H9 (cell line): ENCODE data around the gene SGCD. TPM values are rescaled to one million over a fixed set of nuclear protein-coding genes. Genes with fewer than 3 reads are reported as not detected.

Source experiments
- DNase-seq: peaks from one replicate; pipeline ENCODE4 v3.0.0-alpha.2; 2017
- H2AFZ ChIP-seq: one replicate; pipeline ENCODE4 v1.6.1; 2013; ENCODE audit warnings: mild to moderate bottlenecking, low read length, control low read depth, moderate library complexity
- H2AK5ac ChIP-seq: 2 replicates; pipeline ENCODE4 v1.6.1; 2013; ENCODE audit warnings: low read length, control low read depth, mixed read lengths; ENCODE audit not compliant: insufficient read length
- H2BK120ac ChIP-seq: one replicate; pipeline ENCODE4 v1.6.1; 2013; ENCODE audit warnings: low read depth, mild to moderate bottlenecking, low read length, control low read depth, inconsistent platforms; ENCODE audit not compliant: poor library complexity, severe bottlenecking
- H2BK12ac ChIP-seq: 2 replicates; pipeline ENCODE4 v1.6.1; 2013; ENCODE audit warnings: low read length, control low read depth, mixed read lengths, low read depth; ENCODE audit not compliant: insufficient read length
- H2BK15ac ChIP-seq: 2 replicates; pipeline ENCODE4 v1.6.1; 2013; ENCODE audit warnings: low read depth, low read length, control low read depth
- H2BK20ac ChIP-seq: one replicate; pipeline ENCODE4 v1.6.1; 2013; ENCODE audit warnings: low read depth, mild to moderate bottlenecking, low read length, control low read depth, inconsistent platforms; ENCODE audit not compliant: poor library complexity, severe bottlenecking
- H2BK5ac ChIP-seq: 2 replicates; pipeline ENCODE4 v1.6.1; 2013; ENCODE audit warnings: low read length, control low read depth, mixed read lengths; ENCODE audit not compliant: insufficient read length
- H3K14ac ChIP-seq: 2 replicates; pipeline ENCODE4 v1.6.1; 2013; ENCODE audit warnings: low read length, control low read depth; ENCODE audit not compliant: insufficient read depth
- H3K18ac ChIP-seq: 2 replicates; pipeline ENCODE4 v1.6.1; 2013; ENCODE audit warnings: low read depth, mild to moderate bottlenecking, mixed read lengths, low read length, control low read depth; ENCODE audit not compliant: insufficient read length
- H3K23ac ChIP-seq: 2 replicates; pipeline ENCODE4 v1.6.1; 2013; ENCODE audit warnings: low read length, control low read depth, mixed read lengths, low read depth; ENCODE audit not compliant: insufficient read length
- H3K23me2 ChIP-seq: 2 replicates; pipeline ENCODE4 v1.6.1; 2013; ENCODE audit warnings: low read depth, mild to moderate bottlenecking, mixed read lengths, low read length, control low read depth; ENCODE audit not compliant: insufficient read length, poor library complexity, severe bottlenecking
- H3K27ac ChIP-seq: 2 replicates; pipeline ENCODE4 v1.5.1; 2013; ENCODE audit warnings: low read length, control low read depth, mixed read lengths, low read depth; ENCODE audit not compliant: insufficient read length
- H3K27me3 ChIP-seq: 2 replicates; pipeline ENCODE4 v1.6.1; 2013; ENCODE audit warnings: low read length, control low read depth, inconsistent platforms; ENCODE audit not compliant: insufficient read depth
- H3K4ac ChIP-seq: 2 replicates; pipeline ENCODE4 v1.6.1; 2013; ENCODE audit warnings: low read depth, mild to moderate bottlenecking, control low read depth, inconsistent platforms, low read length, moderate library complexity
- H3K4me1 ChIP-seq: 2 replicates; pipeline ENCODE4 v1.6.1; 2013; ENCODE audit warnings: low read length, control low read depth, inconsistent platforms; ENCODE audit not compliant: insufficient read depth
- H3K4me2 ChIP-seq: 2 replicates; pipeline ENCODE4 v1.6.1; 2013; ENCODE audit warnings: low read length, control low read depth, mixed read lengths; ENCODE audit not compliant: insufficient read length, insufficient read depth
- H3K56ac ChIP-seq: 2 replicates; pipeline ENCODE4 v1.6.1; 2013; ENCODE audit warnings: low read depth, mild to moderate bottlenecking, mixed read lengths, low read length, control low read depth; ENCODE audit not compliant: insufficient read length
- H3K79me1 ChIP-seq: 2 replicates; pipeline ENCODE4 v1.6.1; 2013; ENCODE audit warnings: low read depth, mild to moderate bottlenecking, moderate library complexity, low read length, control low read depth, inconsistent platforms; ENCODE audit not compliant: insufficient read depth, poor library complexity, severe bottlenecking
- H3K79me2 ChIP-seq: 2 replicates; pipeline ENCODE4 v1.6.1; 2013; ENCODE audit warnings: low read length, control low read depth, inconsistent platforms; ENCODE audit not compliant: insufficient read depth
- H3K9ac ChIP-seq: 2 replicates; pipeline ENCODE4 v1.6.1; 2013; ENCODE audit warnings: low read length, control low read depth, mixed read lengths; ENCODE audit not compliant: insufficient read length; ENCODE audit errors: extremely low read depth
- H3K9me3 ChIP-seq: one replicate; pipeline ENCODE4 v1.6.1; 2013; ENCODE audit warnings: low read depth, low read length, inconsistent platforms; ENCODE audit not compliant: control insufficient read depth
- H3T11ph ChIP-seq: one replicate; pipeline ENCODE4 v1.6.1; 2013; ENCODE audit warnings: mild to moderate bottlenecking, low read length, control low read depth, inconsistent platforms
- H4K20me1 ChIP-seq: one replicate; pipeline ENCODE4 v1.6.1; 2013; ENCODE audit not compliant: control insufficient read depth, insufficient read length, insufficient read depth
- H4K5ac ChIP-seq: 2 replicates; pipeline ENCODE4 v1.6.1; 2013; ENCODE audit warnings: low read depth, mild to moderate bottlenecking, mixed read lengths, low read length, control low read depth; ENCODE audit not compliant: insufficient read length
- H4K8ac ChIP-seq: replicated peaks from 2 replicates; pipeline ENCODE4 v1.6.1; 2013; ENCODE audit warnings: low read length, control low read depth, mixed read lengths, low read depth; ENCODE audit not compliant: insufficient read length
- H4K91ac ChIP-seq: 2 replicates; pipeline ENCODE4 v1.6.1; 2013; ENCODE audit warnings: low read depth, mild to moderate bottlenecking, moderate library complexity, mixed read lengths, low read length, control low read depth; ENCODE audit not compliant: insufficient read length
- H3K27ac Mint-ChIP-seq, 3 experiments: 2 replicates in 2 of 3; 3 replicates in 1 of 3; pipeline ENCODE4 v1.8.0; 2020 to 2021; ENCODE audit warnings: mixed read lengths in 3 of 3, mild to moderate bottlenecking in 1 of 3, moderate library complexity in 1 of 3
- H3K27me3 Mint-ChIP-seq: 2 replicates; pipeline ENCODE4 v1.8.0; 2021; ENCODE audit warnings: low read depth, mild to moderate bottlenecking, moderate library complexity, mixed read lengths
- H3K36me3 Mint-ChIP-seq, 3 experiments: 2 replicates in 2 of 3; 3 replicates in 1 of 3; pipeline ENCODE4 v1.8.0; 2020 to 2021; ENCODE audit warnings: low read depth in 3 of 3, mixed read lengths in 3 of 3; ENCODE audit not compliant: insufficient read depth in 1 of 3
- H3K4me1 Mint-ChIP-seq, 2 experiments: 2 replicates each; pipeline ENCODE4 v1.8.0; 2020; ENCODE audit warnings: mixed read lengths in 2 of 2
- H3K4me3 Mint-ChIP-seq, 2 experiments: 2 replicates in 1 of 2; 3 replicates in 1 of 2; pipeline ENCODE4 v1.8.0; 2020 to 2021; ENCODE audit warnings: mild to moderate bottlenecking in 2 of 2, mixed read lengths in 2 of 2, moderate library complexity in 1 of 2
- H3K9me3 Mint-ChIP-seq, 2 experiments: 2 replicates in 1 of 2; 3 replicates in 1 of 2; pipeline ENCODE4 v1.8.0; 2020; ENCODE audit warnings: mild to moderate bottlenecking in 2 of 2, mixed read lengths in 2 of 2, moderate library complexity in 1 of 2
- CTCF ChIP-seq: fragments of 200-600 bp; sonication (generic); conservative IDR thresholded peaks from 3 replicates; pipeline ENCODE4 v1.8.0; 2021; ENCODE audit warnings: antibody characterized with exemption, mild to moderate bottlenecking
- total RNA-seq: library from RNA; stranded (reverse); gene quantifications from 2 replicates; pipeline ENCODE4 v1.2.1, GENCODE V29; 2021

The SGCD gene
- total RNA-seq, 1 experiment from 2014 or later: 0.11 TPM

GRCh38 chr5:156584871-156585270 lies 257.9 kb downstream of the SGCD start:
- H2BK15ac ChIP-seq: no peak overlapping the region
- no peak overlapping the region for H3T11ph ChIP-seq
- no peak overlapping the region for H3K18ac ChIP-seq
- TF ChIP-seq CTCF: no peak
- no peaks in the 10 kb centered on the region for H3K9me3 ChIP-seq
- no peak overlapping the region for H3K4me2 ChIP-seq
- H4K20me1 ChIP-seq: no peaks in the 10 kb centered on the region
- H3K9ac ChIP-seq: no peak overlapping the region
- no peak overlapping the region for H2BK20ac ChIP-seq
- Mint-ChIP-seq H3K36me3 (peaks cover 0 to under 1% (median 0%) of the 10 kb centered on the region in 3 experiments; a peak in 2 of 7 replicates), H3K27ac (no peak overlapping the region), H3K27me3 (no peaks in the 10 kb centered on the region), H3K4me3 (no peak overlapping the region), H3K9me3 (peaks cover 6% of the 10 kb centered on the region in 2 experiments; a peak in 4 of 5 replicates), H3K4me1 (no peaks in the 10 kb centered on the region; a peak in 2 of 4 replicates)
- no peaks in the 10 kb centered on the region for H3K4me1 ChIP-seq
- no peak for DNase-seq
- no peak overlapping the region for H4K8ac ChIP-seq
- H3K79me2 ChIP-seq: no peaks in the 10 kb centered on the region
- H2BK120ac ChIP-seq: no peak overlapping the region
- no peaks in the 10 kb centered on the region for H3K79me1 ChIP-seq
- no peak overlapping the region for H4K5ac ChIP-seq
- H3K27ac ChIP-seq: no peak overlapping the region
- no peak overlapping the region for H2BK5ac ChIP-seq
- no peaks in the 10 kb centered on the region for H3K27me3 ChIP-seq
- H4K91ac ChIP-seq: no peak overlapping the region
- no peak overlapping the region for H2BK12ac ChIP-seq
- no peak overlapping the region for H2AK5ac ChIP-seq
- H3K14ac ChIP-seq: no peak overlapping the region
- no peak overlapping the region for H3K4ac ChIP-seq
- H3K23me2 ChIP-seq: no peaks in the 10 kb centered on the region
- no peak overlapping the region for H2AFZ ChIP-seq
- H3K56ac ChIP-seq: no peak overlapping the region
- no peak overlapping the region for H3K23ac ChIP-seq
